H1 (cell line): ENCODE results near the gene ABCA2. TPM values are rescaled to one million over a fixed set of nuclear protein-coding genes. Genes with fewer than 3 reads are reported as not detected.

ENCODE experiments used
- polyA plus RNA-seq, 7 experiments: library from polyadenylated mRNA; depleted of rRNA in 3 of 7; stranded (reverse) in 5 of 7; unstranded in 2 of 7; fragments of >200 nt in 5 of 7; fragments of 200-250 nt in 2 of 7; gene quantifications; 1 replicate in 5 of 7; 2 replicates in 1 of 7; 4 replicates in 1 of 7; pipeline versions ENCODE4 v1.2.1 to v1.2.3, GENCODE V29; 2011 to 2013; ENCODE audit warnings: missing spikeins in 2 of 7, mixed read lengths in 2 of 7
- total RNA-seq: library from RNA; stranded (reverse); fragmentation: NEBNext Ultra II Directional; extraction: Animal tissue kit (Norgen Biotek cat#: 25700); gene quantifications from 2 replicates; pipeline ENCODE4 v1.2.1, GENCODE V29; 2021

Gene ABCA2
- total and polyA plus RNA-seq, 2 of the 8 experiments (the other 6 are each of a cell fraction or from before 2014, with no cell fraction given) = 12.5 to 14.3 TPM

Other genes starting within 250 kb of the ABCA2 start
Only the 30 nearest of the 38 such genes appear.
- gene AJM1, start 185.8 kb downstream of the ABCA2 start, total RNA-seq = 0.86 and 0.97 TPM in 2 replicates
- 0.12 and 0.33 TPM in 2 replicates for gene AJM1, start 185.8 kb downstream of the ABCA2 start, polyA plus RNA-seq (2011; rRNA removed)
- 109 and 111 TPM in 2 replicates for gene PHPT1, start 178.8 kb downstream of the ABCA2 start, total RNA-seq
- 226 and 246 TPM in 2 replicates for gene PHPT1, start 178.8 kb downstream of the ABCA2 start, polyA plus RNA-seq (2011; rRNA removed)
- gene MAMDC4, start 175.9 kb downstream of the ABCA2 start, total RNA-seq = 4.5 TPM in 2 replicates
- 3.1 and 6.6 TPM in 2 replicates for gene MAMDC4, start 175.9 kb downstream of the ABCA2 start, polyA plus RNA-seq (2011; rRNA removed)
- 337 and 338 TPM in 2 replicates for gene EDF1, start 161.9 kb downstream of the ABCA2 start, total RNA-seq
- gene EDF1, start 161.9 kb downstream of the ABCA2 start, polyA plus RNA-seq (2011; rRNA removed) = 297 and 298 TPM in 2 replicates
- gene TRAF2, start 141.7 kb downstream of the ABCA2 start, total RNA-seq = 50.2 and 50.5 TPM in 2 replicates
- 26.9 and 39.3 TPM in 2 replicates for gene TRAF2, start 141.7 kb downstream of the ABCA2 start, polyA plus RNA-seq (2011; rRNA removed)
- 49.0 and 49.5 TPM in 2 replicates for gene FBXW5, start 83.5 kb downstream of the ABCA2 start, total RNA-seq
- gene FBXW5, start 83.5 kb downstream of the ABCA2 start, polyA plus RNA-seq (2011; rRNA removed) = 71.0 and 93.6 TPM in 2 replicates
- gene C8G, start 83.0 kb downstream of the ABCA2 start, total RNA-seq = 0.80 TPM in 1 of 2 replicates, not detected in the other
- gene C8G, start 83.0 kb downstream of the ABCA2 start, polyA plus RNA-seq (2011; rRNA removed) = 0.62 and 1.8 TPM in 2 replicates
- 1.5 and 1.7 TPM in 2 replicates for gene LCN12, start 76.0 kb downstream of the ABCA2 start, total RNA-seq
- 1.1 and 2.1 TPM in 2 replicates for gene LCN12, start 76.0 kb downstream of the ABCA2 start, polyA plus RNA-seq (2011; rRNA removed)
- gene PTGDS, start 50.7 kb downstream of the ABCA2 start, total RNA-seq = 2.2 and 2.3 TPM in 2 replicates
- gene PTGDS, start 50.7 kb downstream of the ABCA2 start, polyA plus RNA-seq (2011; rRNA removed) = 1.7 and 2.5 TPM in 2 replicates
- 0.15 TPM in 1 of 2 replicates, not detected in the other for gene LCNL1, start 45.2 kb downstream of the ABCA2 start, total RNA-seq
- 0.11 and 0.35 TPM in 2 replicates for gene LCNL1, start 45.2 kb downstream of the ABCA2 start, polyA plus RNA-seq (2011; rRNA removed)
- 40.8 and 43.4 TPM in 2 replicates for gene PAXX, start 35.8 kb downstream of the ABCA2 start, total RNA-seq
- gene PAXX, start 35.8 kb downstream of the ABCA2 start, polyA plus RNA-seq (2011; rRNA removed) = 45.9 and 56.8 TPM in 2 replicates
- gene CLIC3, start 31.7 kb downstream of the ABCA2 start, total RNA-seq = not detected in 2 replicates
- 0.12 and 0.33 TPM in 2 replicates for gene CLIC3, start 31.7 kb downstream of the ABCA2 start, polyA plus RNA-seq (2011; rRNA removed)
- not detected in 2 replicates for gene FUT7, start 3.9 kb upstream of the ABCA2 start, total RNA-seq
- gene FUT7, start 3.9 kb upstream of the ABCA2 start, polyA plus RNA-seq (2011; rRNA removed) = not detected in 2 replicates
- gene NPDC1, start 17.9 kb upstream of the ABCA2 start, total RNA-seq = 41.9 and 44.1 TPM in 2 replicates
- 26.2 and 43.6 TPM in 2 replicates for gene NPDC1, start 17.9 kb upstream of the ABCA2 start, polyA plus RNA-seq (2011; rRNA removed)
- gene ENTPD2, start 25.8 kb upstream of the ABCA2 start, total RNA-seq = 3.2 and 3.8 TPM in 2 replicates
- 0.65 and 1.9 TPM in 2 replicates for gene ENTPD2, start 25.8 kb upstream of the ABCA2 start, polyA plus RNA-seq (2011; rRNA removed)
- gene SAPCD2, start 42.3 kb upstream of the ABCA2 start, total RNA-seq = 30.3 and 32.1 TPM in 2 replicates
- gene SAPCD2, start 42.3 kb upstream of the ABCA2 start, polyA plus RNA-seq (2011; rRNA removed) = 12.7 and 17.3 TPM in 2 replicates
- gene UAP1L1, start 49.3 kb upstream of the ABCA2 start, total RNA-seq = 5.4 and 5.5 TPM in 2 replicates
- 2.0 and 3.5 TPM in 2 replicates for gene UAP1L1, start 49.3 kb upstream of the ABCA2 start, polyA plus RNA-seq (2011; rRNA removed)
- gene MAN1B1, start 58.7 kb upstream of the ABCA2 start, total RNA-seq = 35.1 and 36.3 TPM in 2 replicates
- 33.7 and 36.5 TPM in 2 replicates for gene MAN1B1, start 58.7 kb upstream of the ABCA2 start, polyA plus RNA-seq (2011; rRNA removed)
- gene DPP7, start 86.5 kb upstream of the ABCA2 start, total RNA-seq = 21.2 and 21.5 TPM in 2 replicates
- gene DPP7, start 86.5 kb upstream of the ABCA2 start, polyA plus RNA-seq (2011; rRNA removed) = 26.8 and 34.7 TPM in 2 replicates
- gene GRIN1, start 110.9 kb upstream of the ABCA2 start, total RNA-seq = 2.1 TPM in 2 replicates
- 0.48 and 1.3 TPM in 2 replicates for gene GRIN1, start 110.9 kb upstream of the ABCA2 start, polyA plus RNA-seq (2011; rRNA removed)
- 0.34 and 0.36 TPM in 2 replicates for gene LRRC26, start 141.8 kb upstream of the ABCA2 start, total RNA-seq
- gene LRRC26, start 141.8 kb upstream of the ABCA2 start, polyA plus RNA-seq (2011; rRNA removed) = 0.85 and 1.0 TPM in 2 replicates
- not detected in 2 replicates for gene TMEM210, start 143.8 kb upstream of the ABCA2 start, total RNA-seq
- gene TMEM210, start 143.8 kb upstream of the ABCA2 start, polyA plus RNA-seq (2011; rRNA removed) = not detected in 2 replicates
- gene ANAPC2, start 160.3 kb upstream of the ABCA2 start, total RNA-seq = 37.7 and 41.9 TPM in 2 replicates
- gene ANAPC2, start 160.3 kb upstream of the ABCA2 start, polyA plus RNA-seq (2011; rRNA removed) = 30.2 and 44.3 TPM in 2 replicates
- 87.3 and 91.3 TPM in 2 replicates for gene SSNA1, start 160.4 kb upstream of the ABCA2 start, total RNA-seq
- 157 and 182 TPM in 2 replicates for gene SSNA1, start 160.4 kb upstream of the ABCA2 start, polyA plus RNA-seq (2011; rRNA removed)
- 23.2 and 27.2 TPM in 2 replicates for gene TPRN, start 172.5 kb upstream of the ABCA2 start, total RNA-seq
- gene TPRN, start 172.5 kb upstream of the ABCA2 start, polyA plus RNA-seq (2011; rRNA removed) = 9.7 and 14.9 TPM in 2 replicates
- 44.1 and 44.2 TPM in 2 replicates for gene TMEM203, start 177.4 kb upstream of the ABCA2 start, total RNA-seq
- gene TMEM203, start 177.4 kb upstream of the ABCA2 start, polyA plus RNA-seq (2011; rRNA removed) = 57.1 and 67.1 TPM in 2 replicates
- gene NDOR1, start 177.5 kb upstream of the ABCA2 start, total RNA-seq = 32.3 and 33.2 TPM in 2 replicates
- 25.7 and 42.4 TPM in 2 replicates for gene NDOR1, start 177.5 kb upstream of the ABCA2 start, polyA plus RNA-seq (2011; rRNA removed)
- gene RNF208, start 194.0 kb upstream of the ABCA2 start, total RNA-seq = 7.7 and 8.9 TPM in 2 replicates
- 2.7 and 4.8 TPM in 2 replicates for gene RNF208, start 194.0 kb upstream of the ABCA2 start, polyA plus RNA-seq (2011; rRNA removed)
- gene CYSRT1, start 196.9 kb upstream of the ABCA2 start, total RNA-seq = 1.0 and 1.6 TPM in 2 replicates
- gene CYSRT1, start 196.9 kb upstream of the ABCA2 start, polyA plus RNA-seq (2011; rRNA removed) = 6.5 and 7.6 TPM in 2 replicates
- gene RNF224, start 199.3 kb upstream of the ABCA2 start, total RNA-seq = 0.17 TPM in 1 of 2 replicates, not detected in the other
- 0.24 and 0.25 TPM in 2 replicates for gene RNF224, start 199.3 kb upstream of the ABCA2 start, polyA plus RNA-seq (2011; rRNA removed)